ENCODE results near the gene SNRPE.
"Not testable (repeated sequence)": the region's sequence is repeated elsewhere in the genome, so short reads cannot be mapped to it uniquely, and the experiment has no call there.

SNRPE gene

GRCh38 chr1:203840208-203840808 lies 21.1 kb upstream of the SNRPE start:
- no peak overlapping the region for H3K4me3 ChIP-seq (ENCODE audit: low read length)
- H3K27ac ChIP-seq (ENCODE audit: low read length) = no peak overlapping the region
- peaks cover 25% of the 10 kb centered on the region; the same call in 1 of the 2 replicates for H3K36me3 ChIP-seq (ENCODE audit: control insufficient read depth, insufficient read depth, low read length)
- H3K9me3 ChIP-seq (ENCODE audit: control insufficient read depth, insufficient read depth, low read length) = no peaks in the 10 kb centered on the region
- no peaks in the 10 kb centered on the region for H3K27me3 ChIP-seq (ENCODE audit: control insufficient read depth, insufficient read depth, low read length)
- no peak for DNase-seq (ENCODE audit: low read depth, low spot score)
- WGBS (ENCODE audit: insufficient coverage, insufficient read length) = no CpG with 5 or more reads among the region's 4 CpGs
- H3K4me1 ChIP-seq (ENCODE audit: control insufficient read depth, insufficient read depth, low read length) = no peaks in the 10 kb centered on the region

- no peak overlapping the region for H3K27ac ChIP-seq (ENCODE audit: low read length)
- WGBS (ENCODE audit: insufficient coverage, insufficient read length) = no CpG with 5 or more reads among the region's 2 CpGs
- peaks cover 27% of the 10 kb centered on the region; the same call in 1 of the 2 replicates for H3K36me3 ChIP-seq (ENCODE audit: control insufficient read depth, insufficient read depth, low read length)
- H3K4me3 ChIP-seq (ENCODE audit: low read length) = no peak overlapping the region
- no peaks in the 10 kb centered on the region for H3K4me1 ChIP-seq (ENCODE audit: control insufficient read depth, insufficient read depth, low read length)
- no peaks in the 10 kb centered on the region for H3K27me3 ChIP-seq (ENCODE audit: control insufficient read depth, insufficient read depth, low read length)
- no peaks in the 10 kb centered on the region for H3K9me3 ChIP-seq (ENCODE audit: control insufficient read depth, insufficient read depth, low read length)
- no peak for DNase-seq (ENCODE audit: low read depth, low spot score)
Observed at GRCh38 chr1:203842559-203842876, 18.9 kb upstream of the SNRPE start.

- Histone ChIP-seq H3K4me1 (ENCODE audit: control insufficient read depth, insufficient read depth, low read length) (no peaks in the 10 kb centered on the region), H3K36me3 (ENCODE audit: control insufficient read depth, insufficient read depth, low read length) (peaks cover 21% of the 10 kb centered on the region; the same call in 1 of the 2 replicates), H3K9me3 (ENCODE audit: control insufficient read depth, insufficient read depth, low read length) (no peaks in the 10 kb centered on the region), H3K27me3 (ENCODE audit: control insufficient read depth, insufficient read depth, low read length) (no peaks in the 10 kb centered on the region), H3K4me3 (ENCODE audit: low read length) (no peak overlapping the region), H3K27ac (ENCODE audit: low read length) (no peak overlapping the region)
- no peak for DNase-seq (ENCODE audit: low read depth, low spot score)
- no CpG with 5 or more reads among the region's 1 CpG for WGBS (ENCODE audit: insufficient coverage, insufficient read length)
Observed at GRCh38 chr1:203843435-203843834, 18.0 kb upstream of the SNRPE start.

- not testable (repeated sequence) for DNase-seq (ENCODE audit: low read depth, low spot score); H3K4me1 ChIP-seq (ENCODE audit: control insufficient read depth, insufficient read depth, low read length); H3K27me3 ChIP-seq (ENCODE audit: control insufficient read depth, insufficient read depth, low read length); H3K9me3 ChIP-seq (ENCODE audit: control insufficient read depth, insufficient read depth, low read length); H3K4me3 ChIP-seq (ENCODE audit: low read length); H3K27ac ChIP-seq (ENCODE audit: low read length)
- H3K36me3 ChIP-seq (ENCODE audit: control insufficient read depth, insufficient read depth, low read length) = peaks cover 21% of the 10 kb centered on the region; the same call in 1 of the 2 replicates
Observed at GRCh38 chr1:203853112-203853511, 8.3 kb upstream of the SNRPE start.

GRCh38 chr1:203858055-203858454 lies 3.3 kb upstream of the SNRPE start:
- no peaks in the 10 kb centered on the region for H3K27me3 ChIP-seq (ENCODE audit: control insufficient read depth, insufficient read depth, low read length)

GRCh38 chr1:203858975-203859374 lies 2.4 kb upstream of the SNRPE start:
- no peak overlapping the region for H3K4me3 ChIP-seq (ENCODE audit: low read length)
- no peak overlapping the region for H3K27ac ChIP-seq (ENCODE audit: low read length)
- no peaks in the 10 kb centered on the region for H3K36me3 ChIP-seq (ENCODE audit: control insufficient read depth, insufficient read depth, low read length)
- no peaks in the 10 kb centered on the region for H3K9me3 ChIP-seq (ENCODE audit: control insufficient read depth, insufficient read depth, low read length)
- no peak for DNase-seq (ENCODE audit: low read depth, low spot score)
- no CpG with 5 or more reads among the region's 4 CpGs for WGBS (ENCODE audit: insufficient coverage, insufficient read length)
- no peaks in the 10 kb centered on the region for H3K4me1 ChIP-seq (ENCODE audit: control insufficient read depth, insufficient read depth, low read length)
- H3K27me3 ChIP-seq (ENCODE audit: control insufficient read depth, insufficient read depth, low read length) = no peaks in the 10 kb centered on the region

More at GRCh38 chr1:203858055-203858454, 3.3 kb upstream of the SNRPE start:
- Histone ChIP-seq H3K36me3 (ENCODE audit: control insufficient read depth, insufficient read depth, low read length) (no peaks in the 10 kb centered on the region; the same call in 1 of the 2 replicates), H3K4me3 (ENCODE audit: low read length) (no peak overlapping the region), H3K27ac (ENCODE audit: low read length) (no peak overlapping the region), H3K9me3 (ENCODE audit: control insufficient read depth, insufficient read depth, low read length) (no peaks in the 10 kb centered on the region), H3K4me1 (ENCODE audit: control insufficient read depth, insufficient read depth, low read length) (no peaks in the 10 kb centered on the region)
- DNase-seq (ENCODE audit: low read depth, low spot score) = no peak
- no CpG with 5 or more reads among the region's 2 CpGs for WGBS (ENCODE audit: insufficient coverage, insufficient read length)

GRCh38 chr1:203860396-203861025 lies 888 bp upstream of the SNRPE start:
- H3K4me1 ChIP-seq (ENCODE audit: control insufficient read depth, insufficient read depth, low read length) = no peaks in the 10 kb centered on the region
- WGBS (ENCODE audit: insufficient coverage, insufficient read length) = no CpG with 5 or more reads among the region's 15 CpGs
- H3K27me3 ChIP-seq (ENCODE audit: control insufficient read depth, insufficient read depth, low read length) = no peaks in the 10 kb centered on the region
- no peak overlapping the region for H3K27ac ChIP-seq (ENCODE audit: low read length)
- DNase-seq (ENCODE audit: low read depth, low spot score) = no peak
- no peak overlapping the region for H3K4me3 ChIP-seq (ENCODE audit: low read length)
- H3K36me3 ChIP-seq (ENCODE audit: control insufficient read depth, insufficient read depth, low read length) = peaks cover 8% of the 10 kb centered on the region; the same call in 1 of the 2 replicates
- no peaks in the 10 kb centered on the region for H3K9me3 ChIP-seq (ENCODE audit: control insufficient read depth, insufficient read depth, low read length)

- Histone ChIP-seq H3K36me3 (ENCODE audit: control insufficient read depth, insufficient read depth, low read length) (peaks cover 19% of the 10 kb centered on the region; the same call in 1 of the 2 replicates), H3K27ac (ENCODE audit: low read length) (no peak overlapping the region), H3K9me3 (ENCODE audit: control insufficient read depth, insufficient read depth, low read length) (no peaks in the 10 kb centered on the region), H3K4me3 (ENCODE audit: low read length) (no peak overlapping the region), H3K4me1 (ENCODE audit: control insufficient read depth, insufficient read depth, low read length) (no peaks in the 10 kb centered on the region), H3K27me3 (ENCODE audit: control insufficient read depth, insufficient read depth, low read length) (no peaks in the 10 kb centered on the region)
- DNase-seq (ENCODE audit: low read depth, low spot score) = no peak
- no CpG with 5 or more reads among the region's 5 CpGs for WGBS (ENCODE audit: insufficient coverage, insufficient read length)
Observed at GRCh38 chr1:203867802-203868201, 6.4 kb downstream of the SNRPE start.

- Histone ChIP-seq H3K27ac (ENCODE audit: low read length) (no peak overlapping the region), H3K4me3 (ENCODE audit: low read length) (no peak overlapping the region), H3K27me3 (ENCODE audit: control insufficient read depth, insufficient read depth, low read length) (no peaks in the 10 kb centered on the region), H3K36me3 (ENCODE audit: control insufficient read depth, insufficient read depth, low read length) (peaks cover 21% of the 10 kb centered on the region; the same call in 1 of the 2 replicates), H3K4me1 (ENCODE audit: control insufficient read depth, insufficient read depth, low read length) (no peaks in the 10 kb centered on the region), H3K9me3 (ENCODE audit: control insufficient read depth, insufficient read depth, low read length) (no peaks in the 10 kb centered on the region)
- 100% methylated on average over 1 of the region's 1 CpG for WGBS (ENCODE audit: insufficient coverage, insufficient read length)
- no peak for DNase-seq (ENCODE audit: low read depth, low spot score)
Observed at GRCh38 chr1:203870245-203870644, 8.8 kb downstream of the SNRPE start.

- H3K36me3 ChIP-seq (ENCODE audit: control insufficient read depth, insufficient read depth, low read length) = peaks cover 16% of the 10 kb centered on the region; the same call in 1 of the 2 replicates
- no peaks in the 10 kb centered on the region for H3K9me3 ChIP-seq (ENCODE audit: control insufficient read depth, insufficient read depth, low read length)
- WGBS (ENCODE audit: insufficient coverage, insufficient read length) = no CpG with 5 or more reads among the region's 3 CpGs
- H3K4me3 ChIP-seq (ENCODE audit: low read length) = no peak overlapping the region
- peak; percentile 11 for DNase-seq (ENCODE audit: low read depth, low spot score)
- no peaks in the 10 kb centered on the region for H3K4me1 ChIP-seq (ENCODE audit: control insufficient read depth, insufficient read depth, low read length)
- H3K27me3 ChIP-seq (ENCODE audit: control insufficient read depth, insufficient read depth, low read length) = no peaks in the 10 kb centered on the region
- no peak overlapping the region for H3K27ac ChIP-seq (ENCODE audit: low read length)
Observed at GRCh38 chr1:203871114-203871880, 9.9 kb downstream of the SNRPE start.
